Measurements from ENCODE around the gene AMPH. TPM values are rescaled to one million over a fixed set of nuclear protein-coding genes. Genes with fewer than 3 reads are reported as not detected.

AMPH gene
- total and polyA plus RNA-seq, 7 donors = 0.98 to 2.9 (median 1.6) TPM

- Histone ChIP-seq H3K27ac (no peak overlapping the region), H3K4me1 (no peaks in the 10 kb centered on the region), H3K4me3 (no peak overlapping the region), H3K36me3 (ENCODE audit: insufficient read depth in 1 of 2, low read depth in 1 of 2) (no peaks in the 10 kb centered on the region), H3K27me3 (ENCODE audit: insufficient read depth in 3 of 3, low read length in 2 of 3) (no peaks in the 10 kb centered on the region), H3K9me3 (no peaks in the 10 kb centered on the region)
- DNase-seq (no peak), ATAC-seq (no peak)
- TF ChIP-seq CTCF (IDR thresholded peaks at IDR 0.05) = no peak
- WGBS, 3 donors = 49 to 55% (median 54%) methylated on average over 1 of the region's 1 CpG
- intact Hi-C loops (cut with DNase I) = no loop called here
Measured at GRCh38 chr7:38524786-38525185, 106.4 kb downstream of the AMPH start.

DNA sequence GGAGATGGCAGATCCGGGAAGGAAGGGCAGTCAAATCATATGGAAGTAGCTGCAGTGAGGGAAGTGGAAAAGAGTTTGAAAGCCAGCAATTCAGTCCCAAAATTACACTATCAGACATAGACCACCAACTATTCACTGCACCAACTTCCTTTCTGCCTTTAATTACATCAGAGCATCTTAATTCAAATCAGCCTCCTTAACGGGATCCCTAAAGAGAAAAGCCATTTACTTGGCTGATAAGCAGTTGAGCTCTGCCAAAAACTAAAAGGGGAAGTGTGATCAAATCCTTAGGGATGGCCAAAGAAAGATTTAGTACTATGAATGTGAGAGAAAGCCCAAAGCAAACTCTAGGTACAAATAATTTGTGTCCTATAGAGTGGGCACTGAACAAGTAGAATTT lies 110.4 kb downstream of the AMPH start:
- Histone ChIP-seq H3K4me1 (no peaks in the 10 kb centered on the region), H3K27me3 (ENCODE audit: insufficient read depth in 3 of 3, low read length in 2 of 3) (no peaks in the 10 kb centered on the region), H3K9me3 (peaks cover 6% of the 10 kb centered on the region), H3K27ac (no peak overlapping the region), H3K4me3 (no peak overlapping the region), H3K36me3 (ENCODE audit: insufficient read depth in 1 of 2, low read depth in 1 of 2) (no peaks in the 10 kb centered on the region)
- no peak for TF ChIP-seq CTCF (IDR thresholded peaks at IDR 0.05)
- no peak for DNase-seq
- ATAC-seq = no peak
- intact Hi-C loops (cut with DNase I) = no loop called here
- WGBS, 3 donors = 51 to 56% (median 54%) methylated on average over 2 of the region's 2 CpGs

DNA sequence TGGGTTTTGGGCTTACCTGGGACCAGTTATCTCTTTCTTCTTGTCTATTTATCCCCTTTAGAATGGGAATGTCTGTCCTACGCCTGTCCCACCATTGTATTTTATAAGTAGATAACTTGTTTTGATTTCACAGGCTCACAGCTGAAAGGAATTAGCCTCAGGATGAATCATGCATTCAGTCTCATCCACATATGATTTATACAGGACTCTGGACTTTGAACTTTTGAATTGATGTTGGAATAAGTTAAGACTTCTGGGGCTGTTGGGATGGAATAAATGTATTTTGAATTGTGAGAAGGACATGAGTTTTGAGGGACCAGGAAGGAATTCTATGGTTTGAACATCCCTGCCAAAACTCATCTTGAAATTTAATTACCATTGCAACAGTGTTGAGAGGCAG lies 112.6 kb downstream of the AMPH start:
- no peak for ATAC-seq
- intact Hi-C loops (cut with DNase I) = no loop called here
- WGBS, 3 donors = 76 to 88% (median 85%) methylated on average over 1 of the region's 1 CpG

DNA sequence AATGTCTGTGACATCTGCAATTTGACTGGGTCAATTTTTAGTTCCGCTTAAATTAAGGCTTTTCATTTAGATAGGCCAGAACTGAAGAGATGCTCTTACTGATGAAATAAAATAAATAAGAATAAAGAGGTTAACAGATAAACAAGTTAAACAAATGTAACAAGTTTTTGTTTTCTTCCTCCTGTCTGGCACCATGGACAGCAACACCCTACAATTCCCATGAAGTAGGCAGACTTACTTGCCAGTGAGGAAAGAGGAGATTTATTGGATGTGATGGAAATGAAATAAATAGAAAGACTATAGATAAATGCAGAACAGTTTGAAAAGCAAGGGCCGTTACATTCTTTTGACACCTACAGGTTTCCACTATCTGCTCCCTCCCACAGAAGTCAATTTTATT lies 118.5 kb downstream of the AMPH start:
- no peak for DNase-seq
- Histone ChIP-seq H3K36me3 (ENCODE audit: insufficient read depth in 1 of 2, low read depth in 1 of 2) (no peaks in the 10 kb centered on the region), H3K27me3 (ENCODE audit: insufficient read depth in 3 of 3, low read length in 2 of 3) (no peaks in the 10 kb centered on the region), H3K9me3 (peaks cover 5% of the 10 kb centered on the region), H3K4me3 (no peak overlapping the region), H3K4me1 (no peaks in the 10 kb centered on the region), H3K27ac (no peak overlapping the region)
- TF ChIP-seq CTCF (IDR thresholded peaks at IDR 0.05) = no peak
- 83 to 86% (median 84%) methylated on average over 2 of the region's 2 CpGs for WGBS, 3 donors
- intact Hi-C loops (cut with DNase I) = no loop called here
- ATAC-seq = no peak

More for the DNA sequence above, 112.6 kb downstream of the AMPH start:
- DNase-seq = no peak
- no peaks in the 10 kb centered on the region for H3K27me3 ChIP-seq (ENCODE audit: insufficient read depth in 3 of 3, low read length in 2 of 3)
- H3K4me3 ChIP-seq = no peak overlapping the region
- no peaks in the 10 kb centered on the region for H3K36me3 ChIP-seq (ENCODE audit: insufficient read depth in 1 of 2, low read depth in 1 of 2)
- H3K4me1 ChIP-seq = no peaks in the 10 kb centered on the region
- no peak overlapping the region for H3K27ac ChIP-seq
- peaks cover 8% of the 10 kb centered on the region for H3K9me3 ChIP-seq
- no peak for TF ChIP-seq CTCF (IDR thresholded peaks at IDR 0.05)

DNA sequence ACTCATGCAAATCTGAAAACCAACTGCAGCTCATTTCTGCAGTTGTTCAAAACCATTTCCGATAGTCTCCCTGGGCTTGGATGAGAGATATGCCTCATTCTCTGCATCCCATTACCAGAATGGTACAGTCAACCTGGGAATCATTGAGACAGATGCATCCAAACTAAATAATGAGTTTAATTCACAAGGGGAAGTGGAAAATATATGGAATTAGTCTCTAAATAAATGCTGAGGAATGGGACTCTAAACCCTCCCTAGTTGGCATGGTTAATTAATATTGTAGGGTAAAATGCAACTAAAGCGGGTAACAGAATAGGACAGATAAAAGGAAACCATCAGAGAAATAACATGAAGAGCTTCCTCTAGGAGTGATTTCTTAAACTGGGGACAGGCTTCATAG lies 118.9 kb downstream of the AMPH start:
- Histone ChIP-seq H3K36me3 (ENCODE audit: insufficient read depth in 1 of 2, low read depth in 1 of 2) (no peaks in the 10 kb centered on the region), H3K27me3 (ENCODE audit: insufficient read depth in 3 of 3, low read length in 2 of 3) (no peaks in the 10 kb centered on the region), H3K4me3 (no peak overlapping the region), H3K4me1 (no peaks in the 10 kb centered on the region), H3K27ac (no peak overlapping the region), H3K9me3 (peaks cover 5% of the 10 kb centered on the region)
- no peak for TF ChIP-seq CTCF (IDR thresholded peaks at IDR 0.05)
- WGBS, 3 donors = 93 to 97% (median 96%) methylated on average over 2 of the region's 2 CpGs
- DNase-seq (no peak), ATAC-seq (no peak)
- intact Hi-C loops (cut with DNase I) = no loop called here

Data from psoas muscle (tissue), 8 donors.